Activated T-cell treated with anti-CD3 and anti-CD28 coated beads, Interleukin-2, amount 50 U/mL, for 1 hour (primary cell): ENCODE data around the gene QRICH1.
A peak's percentile ranks its signal among the peaks of the same experiment; 100 is the strongest.

Source experiments
- DNase-seq: peaks from one replicate; pipeline ENCODE4 v3.0.0-alpha.2; 2020

QRICH1 gene

DNA sequence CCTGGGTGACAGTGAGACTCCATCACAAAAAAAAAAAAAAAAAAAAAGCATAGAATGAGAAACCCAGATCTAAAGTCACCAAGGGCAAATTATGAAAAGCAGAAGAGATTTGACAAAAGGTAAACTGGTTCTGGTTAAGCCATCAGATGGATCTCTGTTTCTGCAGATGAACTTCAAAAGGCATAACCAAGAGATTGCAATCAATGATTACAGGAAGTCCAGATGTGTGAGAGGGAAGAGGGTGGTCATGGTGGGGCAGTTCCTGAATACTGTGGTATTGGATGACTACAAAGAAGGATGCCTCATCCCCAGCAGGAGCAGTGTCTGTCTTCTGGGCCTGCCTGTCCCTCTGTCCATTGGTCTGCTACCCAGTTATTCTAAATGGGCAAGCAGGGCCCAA, 100.0 kb downstream of the QRICH1 start:
- no peak for DNase-seq

DNA sequence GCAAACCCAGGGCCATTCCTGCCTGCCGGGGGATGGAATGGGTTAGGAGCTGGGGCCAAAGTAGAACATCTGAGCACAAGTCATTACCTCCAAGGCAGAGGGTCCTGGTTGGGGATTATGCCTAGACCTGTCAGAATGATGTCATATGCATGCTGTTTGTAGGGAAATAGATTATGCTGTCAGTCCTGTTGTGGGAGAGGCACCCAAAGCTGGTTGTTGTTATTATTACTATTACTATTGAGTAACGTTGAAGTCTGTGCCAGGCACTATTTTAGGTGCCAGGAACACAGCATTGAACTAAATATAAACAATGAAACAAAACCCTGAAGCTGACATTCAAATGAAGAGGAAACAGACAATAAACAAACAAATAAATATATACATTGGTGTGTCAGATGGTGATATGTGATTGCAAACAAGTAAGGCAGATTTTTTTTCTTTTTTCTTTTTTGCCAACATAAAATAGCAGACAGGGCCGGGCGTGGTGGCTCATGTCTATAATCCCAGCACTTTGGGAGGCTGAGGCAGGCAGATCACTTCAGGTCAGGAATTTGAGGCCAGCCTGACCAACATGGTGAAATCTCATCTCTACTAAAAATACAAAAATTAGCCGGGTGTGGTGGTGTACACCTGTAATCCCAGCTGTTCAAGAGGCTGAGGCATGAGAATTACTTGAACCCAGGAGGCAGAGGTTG, 101.9 kb downstream of the QRICH1 start:
- no peak for DNase-seq

DNA sequence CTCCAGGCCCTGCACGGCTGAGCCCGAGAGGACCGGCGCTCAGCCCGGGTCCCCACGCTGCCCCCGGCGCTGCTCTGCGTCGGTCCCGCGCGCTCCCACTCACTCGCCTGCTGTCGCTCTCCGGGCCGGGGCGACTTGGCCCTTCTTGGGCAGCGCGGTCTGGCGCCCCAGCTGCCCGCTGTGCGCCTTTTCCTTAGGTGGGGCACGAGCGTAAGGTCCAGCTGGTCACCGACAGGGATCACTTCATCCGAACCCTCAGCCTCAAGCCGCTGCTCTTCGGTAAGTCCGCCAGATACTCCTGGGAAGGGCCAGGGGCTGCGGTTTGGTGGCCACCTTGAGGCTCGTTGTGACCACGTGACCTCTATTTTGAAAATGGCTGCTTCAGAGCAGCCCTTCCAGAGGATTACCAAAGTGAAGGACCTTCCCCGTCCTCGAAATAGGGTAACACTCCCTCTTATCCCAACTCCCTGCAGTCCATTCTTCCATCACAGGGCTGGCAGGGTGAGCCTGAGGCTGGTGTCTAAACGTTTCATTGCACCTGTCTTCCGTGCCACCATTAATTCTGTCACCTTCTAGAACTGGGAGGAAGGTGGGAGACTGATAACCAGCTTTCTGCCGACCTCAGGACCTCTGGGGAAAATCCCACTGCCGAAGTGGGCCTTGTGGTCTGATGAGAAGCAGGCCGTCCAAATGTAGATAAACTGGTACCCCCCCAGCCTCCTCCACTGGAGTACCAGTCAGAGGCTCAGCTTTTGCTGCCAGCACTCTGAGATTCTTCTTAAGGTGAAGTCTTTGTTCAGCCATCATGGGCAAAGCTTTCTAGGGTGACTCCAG, 103.0 kb downstream of the QRICH1 start:
- DNase-seq = no peak

DNA sequence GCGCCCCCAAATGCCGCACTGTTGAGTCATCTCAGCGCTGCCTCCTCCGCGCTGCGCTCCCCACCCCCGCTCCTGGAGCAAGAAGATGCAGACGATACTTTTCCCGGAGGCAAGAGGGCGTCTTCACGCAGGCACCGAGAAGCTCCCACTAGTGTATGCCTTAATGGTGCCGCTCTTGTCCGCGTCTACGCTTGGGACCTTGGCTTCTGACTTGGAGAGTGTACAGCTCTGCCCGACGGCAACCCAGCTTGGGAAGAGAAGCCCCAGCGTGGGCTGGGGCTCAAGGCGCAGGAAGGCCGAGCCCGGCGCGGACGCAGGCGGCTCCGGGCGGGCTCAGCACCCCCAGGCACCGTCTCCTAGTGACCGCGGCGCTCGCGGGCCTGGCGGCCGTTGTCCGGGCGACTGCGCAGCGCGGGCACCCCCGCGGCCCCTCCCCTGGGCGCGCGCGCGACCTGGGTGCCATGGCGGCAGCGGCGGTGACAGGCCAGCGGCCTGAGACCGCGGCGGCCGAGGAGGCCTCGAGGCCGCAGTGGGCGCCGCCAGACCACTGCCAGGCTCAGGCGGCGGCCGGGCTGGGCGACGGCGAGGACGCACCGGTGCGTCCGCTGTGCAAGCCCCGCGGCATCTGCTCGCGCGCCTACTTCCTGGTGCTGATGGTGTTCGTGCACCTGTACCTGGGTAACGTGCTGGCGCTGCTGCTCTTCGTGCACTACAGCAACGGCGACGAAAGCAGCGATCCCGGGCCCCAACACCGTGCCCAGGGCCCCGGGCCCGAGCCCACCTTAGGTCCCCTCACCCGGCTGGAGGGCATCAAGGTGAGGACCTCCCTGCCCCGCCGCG, 103.9 kb downstream of the QRICH1 start, which contains the start of gene P4HTM:
TSS of gene P4HTM (plus strand) at position 446 of the 840 bp plus-strand sequence. CDS start at position 462, 16 bp downstream.
- DNase-seq = peak; percentile 83

DNA sequence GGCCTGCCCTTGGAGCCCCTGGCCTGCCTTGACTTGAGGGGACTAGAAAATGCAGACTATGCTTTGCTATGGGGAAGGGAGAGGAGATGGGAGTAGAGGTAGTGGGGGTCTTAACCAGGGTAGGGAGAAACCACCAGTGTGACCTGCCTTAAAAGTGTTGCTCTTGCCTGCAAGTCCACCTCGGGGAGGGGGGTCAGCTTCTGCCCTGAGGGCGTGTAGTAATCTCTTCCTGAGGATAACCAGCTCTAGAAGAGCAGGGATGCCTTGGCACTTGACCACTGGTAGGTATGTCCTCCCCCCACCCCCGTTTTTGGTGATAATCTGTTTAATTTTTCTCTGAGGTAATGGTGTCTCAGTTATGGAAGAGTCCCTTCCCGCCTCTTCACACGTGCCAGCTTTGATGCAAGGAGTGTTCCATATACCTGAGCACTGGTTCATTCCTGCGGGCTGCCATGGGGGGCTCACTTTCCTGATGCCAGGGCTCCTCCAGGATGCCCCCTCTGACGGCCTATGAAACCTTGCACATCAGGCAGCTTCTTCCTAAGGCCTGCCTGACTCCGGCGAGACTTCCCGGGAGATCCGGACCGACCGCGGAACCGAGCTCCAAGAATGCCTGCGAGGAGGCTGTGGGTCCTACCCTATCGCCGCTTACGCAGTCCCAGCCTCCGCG, 104.6 kb downstream of the QRICH1 start:
- no peak for DNase-seq

DNA sequence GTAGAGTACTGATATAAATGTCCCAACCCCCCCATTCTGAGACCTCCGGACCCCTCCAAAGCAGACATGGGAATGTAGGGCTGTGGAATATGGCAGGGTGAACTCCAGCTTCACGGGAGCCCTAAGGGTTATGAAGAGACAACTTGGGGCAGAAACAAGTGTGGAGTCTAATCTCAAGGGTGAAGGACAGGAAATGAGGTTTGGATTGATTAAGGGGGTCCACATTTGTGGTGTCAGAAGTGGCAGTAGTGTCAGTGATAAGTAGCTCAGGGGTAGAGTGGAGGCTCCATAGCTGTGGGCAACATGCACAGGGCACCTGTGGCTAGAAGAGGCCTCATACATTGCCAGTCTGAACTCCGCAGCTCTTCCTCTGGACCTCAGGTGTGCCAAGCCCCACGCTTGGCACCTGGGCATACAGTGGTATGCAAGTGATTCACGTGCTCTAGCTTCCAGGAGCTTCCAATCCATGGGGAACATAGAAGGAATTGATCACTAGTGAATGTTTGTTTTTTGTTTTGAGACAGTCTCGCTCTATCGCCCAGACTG, 108.0 kb downstream of the QRICH1 start:
- no peak for DNase-seq

DNA sequence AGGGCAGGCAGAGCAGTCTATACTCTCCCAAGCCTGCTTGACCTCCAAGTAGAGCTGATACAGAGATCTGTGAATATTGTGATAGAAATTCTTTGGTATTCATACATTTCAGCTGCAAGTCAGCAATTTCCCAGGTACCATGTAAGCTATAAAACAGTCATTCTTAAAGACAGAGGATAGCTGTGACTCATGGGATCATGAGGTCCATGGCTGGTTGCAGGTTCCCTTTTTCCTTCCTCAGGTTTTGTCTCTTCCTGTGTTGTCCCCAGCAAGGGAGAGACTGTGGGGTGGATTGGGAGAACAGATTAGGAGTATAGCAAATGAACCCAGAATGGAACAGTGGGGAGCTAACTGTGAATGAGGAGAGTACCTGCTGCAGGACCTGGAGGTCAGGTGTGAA, 109.2 kb downstream of the QRICH1 start:
- no peak for DNase-seq

DNA sequence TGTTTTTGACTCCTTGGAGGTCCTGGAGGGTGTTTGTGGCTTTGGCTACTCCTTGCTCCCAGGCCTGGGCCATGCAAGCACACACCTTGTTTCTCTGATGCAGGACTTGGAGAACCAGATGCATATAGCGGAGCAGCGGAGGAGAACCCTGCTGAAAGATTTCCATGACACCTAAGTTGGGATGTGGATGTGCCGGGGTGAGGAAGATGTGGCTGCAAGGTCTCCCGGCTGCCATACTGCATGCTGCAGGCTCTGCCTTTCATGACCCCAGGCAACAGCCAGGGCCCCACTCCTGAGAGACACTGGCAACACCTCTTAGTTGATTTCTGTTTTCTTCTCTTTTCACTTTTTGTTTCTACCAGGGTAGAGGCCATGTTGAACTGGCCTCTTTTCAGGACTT, 110.8 kb downstream of the QRICH1 start:
- no peak for DNase-seq

DNA sequence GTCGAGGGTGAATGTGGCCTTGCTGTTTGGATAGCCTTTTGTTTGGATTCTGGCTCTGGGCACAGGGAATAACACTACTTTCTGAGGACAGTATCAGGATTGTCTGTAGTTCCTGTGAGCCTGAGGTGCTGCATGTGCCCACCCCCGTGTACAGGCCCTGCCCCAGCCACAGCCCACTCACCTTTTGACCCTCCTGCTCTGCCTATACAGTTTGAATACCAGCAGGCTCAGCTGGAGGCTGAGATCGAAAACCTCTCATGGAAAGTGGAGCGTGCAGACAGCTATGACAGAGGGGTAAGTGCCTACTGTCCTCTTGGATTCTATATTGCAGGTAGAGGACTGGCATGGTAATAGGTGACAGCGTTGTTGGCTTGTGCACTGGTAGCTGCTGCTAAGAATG, 111.2 kb downstream of the QRICH1 start:
- no peak for DNase-seq

DNA sequence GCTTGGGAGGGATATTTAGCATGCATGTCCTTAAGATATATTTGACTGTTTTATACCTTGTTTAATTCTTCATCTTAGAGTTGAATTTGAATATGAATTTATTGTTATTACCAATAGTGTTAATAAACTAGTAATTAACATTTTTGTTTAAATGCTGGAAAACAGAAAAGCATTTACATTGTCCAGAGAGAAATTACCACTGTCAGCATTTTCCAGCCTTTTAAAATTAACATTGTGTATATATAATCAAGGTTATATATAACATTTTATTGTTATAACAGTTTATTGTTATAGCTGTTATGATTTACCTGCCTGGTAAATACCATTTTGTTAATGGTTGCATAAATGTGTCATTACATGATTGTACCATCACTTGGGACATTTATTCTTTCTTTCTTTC, 111.9 kb downstream of the QRICH1 start:
- DNase-seq = no peak

DNA sequence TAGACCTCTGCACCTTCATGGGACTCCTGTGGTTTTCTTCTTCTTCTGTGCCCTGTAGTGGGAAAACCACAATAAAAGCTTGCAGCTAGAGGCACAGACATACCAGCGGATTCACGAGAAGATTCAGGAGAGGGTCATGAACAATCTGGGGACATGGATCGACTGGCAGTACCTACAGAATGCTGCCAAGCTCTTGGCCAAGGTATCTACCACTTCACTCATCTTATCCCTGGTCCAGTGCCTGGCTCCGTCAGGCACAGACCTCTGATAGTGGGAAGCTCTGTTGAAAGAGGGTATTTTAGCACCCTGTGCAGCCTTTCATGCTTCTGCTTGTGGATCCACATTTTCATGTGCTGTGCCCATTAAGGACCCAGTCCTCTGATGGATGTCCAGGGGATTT, 113.6 kb downstream of the QRICH1 start:
- no peak for DNase-seq
